NCI-H2227 treated with DMSO at 0.1 percent for 48 hours (cell line): ENCODE results near the gene SSBP1.
"Not testable (repeated sequence)": the region's sequence is repeated elsewhere in the genome, so short reads cannot be mapped to it uniquely, and the experiment has no call there.

Source experiments
- DNase-seq: peaks from one replicate; lab custom pipeline; 2025; lab: John Stamatoyannopoulos, UW

Gene SSBP1

GRCh38 chr7:141770083-141770583 lies 32.0 kb downstream of the SSBP1 start:
- not testable (repeated sequence) for DNase-seq

- no peak for DNase-seq
Observed at GRCh38 chr7:141776374-141776773, 38.2 kb downstream of the SSBP1 start, which contains the start of gene TAS2R4. TSS of gene TAS2R4 (plus strand) at chr7:141776674. CDS start at chr7:141778489, 1,815 bp downstream.

- peak; percentile 10 for DNase-seq
Observed at GRCh38 chr7:141785706-141786552, 47.8 kb downstream of the SSBP1 start.

- DNase-seq = no peak
Observed at GRCh38 chr7:141788296-141788695, 50.1 kb downstream of the SSBP1 start.

- DNase-seq = no peak
Observed at GRCh38 chr7:141789917-141790316, 51.8 kb downstream of the SSBP1 start, which contains the start of gene TAS2R5. TSS of gene TAS2R5 (plus strand) at chr7:141790217. CDS start at chr7:141790362, 145 bp downstream.

GRCh38 chr7:141792526-141792925 lies 54.4 kb downstream of the SSBP1 start:
- DNase-seq = no peak
